Measurements from ENCODE around the gene CDR2L. TPM values are rescaled to one million over a fixed set of nuclear protein-coding genes. Genes with fewer than 3 reads are reported as not detected.
"Not testable (repeated sequence)": the region's sequence is repeated elsewhere in the genome, so short reads cannot be mapped to it uniquely, and the experiment has no call there.

Gene CDR2L
- total RNA-seq, 1 donor from 2014 or later, result 20.1 TPM

DNA sequence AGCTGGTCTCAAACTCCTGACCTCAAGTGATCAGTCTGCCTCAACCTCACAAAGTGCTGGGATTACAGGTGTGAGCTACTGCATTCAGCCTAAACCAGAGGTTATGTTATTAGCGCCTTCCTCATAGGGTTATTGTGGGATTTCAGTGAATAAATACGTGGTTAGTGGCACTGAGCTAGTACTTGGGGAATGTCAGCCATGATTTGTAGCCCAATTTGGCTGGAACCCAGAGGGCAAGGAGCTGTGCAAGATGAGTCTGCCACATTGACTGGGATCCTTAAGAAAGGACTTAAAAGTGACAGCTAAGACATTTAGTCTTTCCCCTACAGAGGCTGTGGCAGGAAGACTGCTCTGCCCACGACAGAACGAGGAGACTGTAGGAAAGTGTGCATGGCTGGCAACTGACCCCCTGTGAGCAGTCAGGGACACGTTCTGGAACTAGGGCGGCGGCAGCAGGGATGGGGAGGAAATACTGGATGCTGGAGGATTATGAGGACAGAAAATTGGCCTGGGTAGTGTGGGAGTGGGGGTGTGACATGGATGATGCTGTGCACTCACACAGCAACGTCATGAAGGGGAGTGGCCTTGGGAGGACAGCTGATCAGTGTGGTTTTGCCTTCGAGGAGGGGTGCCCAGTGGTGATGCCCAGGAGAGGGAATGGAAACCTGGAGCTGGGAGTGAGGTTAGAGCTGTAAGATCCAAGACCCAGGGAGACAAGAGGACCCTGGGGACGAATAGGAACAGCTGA is 44.7 kb downstream of the CDR2L start:
- intact Hi-C loops (cut with DNase I), result loop anchor here (2.0 to 5.0 kb wide), 2 partner anchors 19 to 70 kb away; partner anchors contain the start of gene MRPL58

GRCh38 chr17:75032720-75033280 is 45.4 kb downstream of the CDR2L start:
- intact Hi-C loops (cut with DNase I), result loop anchor here (2.0 to 5.0 kb wide), 2 partner anchors 20 to 70 kb away; partner anchors contain the start of gene MRPL58
- no peak for DNase-seq (ENCODE audit: low spot score)

More for the DNA sequence above, 44.7 kb downstream of the CDR2L start:
- DNase-seq (ENCODE audit: low spot score), result peak; percentile 79

DNA sequence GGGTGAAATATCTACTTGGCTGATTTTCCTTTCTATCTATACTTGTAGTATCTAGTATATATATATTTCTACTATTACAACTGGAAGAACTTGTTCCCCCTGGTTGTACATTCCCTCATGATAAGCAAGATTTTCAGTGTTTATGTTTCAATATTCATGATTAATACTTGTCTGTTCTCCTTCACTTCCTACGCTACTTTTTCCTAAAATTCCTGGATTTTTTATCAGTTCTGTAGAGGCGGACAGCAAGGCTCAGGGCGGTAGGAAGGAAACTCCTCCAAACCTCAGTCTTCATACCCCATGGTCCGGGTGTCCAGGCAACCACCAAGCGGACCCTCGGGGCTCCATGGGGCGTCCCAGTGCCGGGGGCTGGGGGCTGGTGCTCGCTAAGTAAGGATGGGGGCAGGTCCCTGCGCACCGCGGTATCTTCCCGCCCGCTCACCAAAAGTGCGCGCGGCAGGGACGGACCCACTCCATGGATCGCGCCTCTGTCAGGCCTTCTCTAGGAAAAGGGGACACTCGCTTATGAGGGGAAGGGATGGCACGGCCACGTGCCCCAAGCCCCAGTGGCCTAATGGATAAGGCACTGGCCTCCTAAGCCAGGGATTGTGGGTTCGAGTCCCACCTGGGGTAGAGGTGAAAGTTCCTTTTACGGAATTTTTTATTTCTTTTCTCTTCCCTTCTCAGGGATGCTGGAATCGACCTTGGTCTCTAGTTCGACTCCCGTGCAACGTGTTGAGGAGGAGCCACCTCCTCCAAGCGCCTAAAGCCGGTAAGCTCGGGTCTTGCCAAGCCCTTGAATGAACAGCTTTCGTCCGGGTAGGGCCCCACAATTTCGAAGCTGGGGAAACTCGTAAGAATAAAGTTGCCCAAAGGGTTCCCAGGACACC is 46.2 kb downstream of the CDR2L start:
- intact Hi-C loops (cut with DNase I), result loop anchor here (2.0 to 5.0 kb wide), 3 partner anchors 21 to 71 kb away; partner anchors contain the start of gene MRPL58
- DNase-seq (ENCODE audit: low spot score), result peak; percentile 91

- DNase-seq (ENCODE audit: low spot score), result peak; percentile 88
- intact Hi-C loops (cut with DNase I), result loop anchor here (2.0 to 5.0 kb wide), 2 partner anchors 46 to 72 kb away; no protein-coding TSS in a partner anchor
Observed at GRCh38 chr17:75034236-75034908, 46.9 kb downstream of the CDR2L start.

GRCh38 chr17:75036643-75037268 is 49.3 kb downstream of the CDR2L start:
- DNase-seq (ENCODE audit: low spot score), result peak; percentile 93
- intact Hi-C loops (cut with DNase I), result no loop called here

GRCh38 chr17:75039238-75039637 is 51.8 kb downstream of the CDR2L start:
- intact Hi-C loops (cut with DNase I), result no loop called here
- no peak for DNase-seq (ENCODE audit: low spot score)

DNA sequence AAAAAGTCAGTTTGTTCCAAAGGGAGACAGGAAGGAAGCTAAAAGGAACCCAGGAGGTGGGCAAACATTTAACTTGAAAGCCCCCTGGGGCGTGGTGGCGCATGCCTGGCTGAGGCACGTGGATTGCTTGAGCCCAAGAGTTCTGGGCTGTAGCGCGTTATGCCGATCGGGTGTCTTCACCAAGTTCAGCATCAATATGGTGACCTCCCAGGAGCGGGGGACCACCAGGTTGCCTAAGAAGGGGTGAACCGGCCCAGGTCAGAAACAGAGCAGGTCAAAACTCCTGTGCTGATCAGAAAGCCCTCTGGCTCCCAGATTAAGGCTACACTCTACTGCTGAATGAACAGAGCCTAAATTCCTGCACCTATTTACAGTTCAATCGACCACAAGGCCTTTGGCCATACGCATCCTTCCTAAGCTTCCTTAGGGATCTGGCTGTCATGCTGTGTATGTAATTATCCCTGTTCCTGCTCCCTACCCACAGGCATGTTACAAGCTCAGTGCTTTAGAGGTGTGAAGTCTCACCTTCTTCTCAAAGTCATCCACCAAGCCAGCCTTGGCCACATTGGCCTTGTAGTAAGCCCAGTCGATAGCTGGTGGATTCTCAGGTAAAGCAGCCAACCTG is 54.3 kb downstream of the CDR2L start:
- no peak for DNase-seq (ENCODE audit: low spot score)
- intact Hi-C loops (cut with DNase I), result no loop called here

DNA sequence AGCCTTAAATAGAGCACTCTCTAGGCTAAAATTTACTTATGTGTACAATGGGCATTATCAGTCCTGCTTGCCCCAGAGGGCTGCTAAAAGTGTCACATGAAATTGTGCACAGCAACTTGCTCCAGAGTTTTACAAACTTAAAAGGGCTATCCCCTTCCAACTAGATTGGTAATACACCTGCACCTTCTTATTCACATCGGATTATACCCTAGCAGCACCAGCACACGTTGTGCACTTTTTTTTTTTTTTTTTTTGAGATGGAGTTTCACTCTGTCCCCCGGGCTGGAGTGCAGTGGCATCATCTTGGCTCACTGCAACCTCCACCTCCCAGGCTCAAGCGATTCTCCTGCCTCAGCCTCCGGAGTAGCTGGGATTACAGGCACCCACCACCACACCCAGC is 56.4 kb downstream of the CDR2L start:
- intact Hi-C loops (cut with DNase I), result not testable (repeated sequence)
- DNase-seq (ENCODE audit: low spot score), result peak; percentile 9

DNA sequence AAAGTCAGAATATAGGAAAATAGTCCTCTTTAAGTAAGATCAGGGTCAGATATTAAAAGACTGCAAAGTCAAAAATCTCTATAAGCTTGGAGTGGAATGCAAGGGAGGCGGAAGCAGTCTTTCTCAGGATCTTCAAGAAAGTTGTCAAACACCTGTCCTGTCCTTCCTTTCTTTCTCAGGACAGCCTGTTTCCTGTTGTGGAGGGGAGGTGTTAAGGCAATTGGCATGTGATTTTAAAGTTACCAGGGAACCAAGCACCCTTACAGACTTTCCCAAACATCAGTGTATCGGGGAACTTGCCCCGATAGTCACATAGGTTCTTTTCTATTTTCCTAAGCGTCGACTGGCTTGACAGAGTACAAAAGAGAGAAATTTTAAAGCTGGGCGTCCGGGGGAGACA is 57.3 kb downstream of the CDR2L start:
- DNase-seq (ENCODE audit: low spot score), result no peak
- intact Hi-C loops (cut with DNase I), result no loop called here

DNA sequence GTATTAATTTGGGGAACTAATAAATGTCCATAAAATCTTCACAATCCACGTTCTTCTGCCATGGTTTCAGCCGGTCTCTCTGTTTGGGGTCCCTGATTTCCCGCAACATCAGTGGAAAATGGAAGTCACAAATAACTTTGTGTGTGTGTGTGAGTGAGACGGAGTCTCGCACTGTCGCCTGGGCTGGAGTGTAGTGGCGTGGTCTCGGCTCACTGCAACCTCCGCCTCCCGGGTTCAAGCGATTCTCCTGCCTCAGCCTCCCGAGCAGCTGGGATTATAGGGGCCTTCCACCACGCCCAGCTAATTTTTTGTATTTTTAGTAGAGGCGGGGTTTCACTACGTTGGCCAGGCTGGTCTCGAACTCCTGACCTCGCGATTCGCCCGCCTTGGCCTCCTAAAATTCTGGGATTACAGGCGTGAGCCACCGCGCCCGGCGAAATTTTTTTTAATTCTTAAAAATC is 58.5 kb downstream of the CDR2L start:
- DNase-seq (ENCODE audit: low spot score); intact Hi-C loops (cut with DNase I): not testable (repeated sequence)

- peak; percentile 97 for DNase-seq (ENCODE audit: low spot score)
- intact Hi-C loops (cut with DNase I), result no loop called here
Observed at GRCh38 chr17:75046407-75047289, 59.2 kb downstream of the CDR2L start, which contains the start of the genes ATP5PD and KCTD2. Gene ATP5PD, minus strand, starts transcription at chr17:75046969. Its CDS starts 4,319 bp downstream, at chr17:75042650. Gene KCTD2, plus strand, starts transcription at chr17:75047225. Its CDS starts 26 bp downstream, at chr17:75047251.

GRCh38 chr17:75047398-75048098 is 60.1 kb downstream of the CDR2L start:
- intact Hi-C loops (cut with DNase I), result no loop called here
- no peak for DNase-seq (ENCODE audit: low spot score)

- no peak for DNase-seq (ENCODE audit: low spot score)
Observed at GRCh38 chr17:75048249-75048878, 60.9 kb downstream of the CDR2L start.

DNA sequence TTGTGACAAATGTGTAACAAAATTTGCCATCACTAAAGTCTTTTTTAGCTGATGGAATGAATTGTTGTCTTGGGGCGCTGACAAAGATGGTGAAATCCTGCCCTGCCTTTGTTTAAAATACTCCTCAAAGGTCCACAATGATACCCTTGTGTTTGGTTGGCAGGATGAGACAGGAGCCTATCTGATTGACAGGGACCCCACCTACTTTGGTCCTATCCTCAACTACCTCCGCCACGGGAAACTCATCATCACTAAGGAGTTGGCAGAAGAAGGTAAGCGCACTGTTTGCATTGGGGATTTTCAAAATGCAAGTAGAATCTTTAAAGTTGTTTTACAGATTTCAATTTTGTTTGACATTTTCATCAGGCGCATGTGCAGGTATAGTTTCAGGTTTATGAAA is 61.6 kb downstream of the CDR2L start:
- intact Hi-C loops (cut with DNase I), result no loop called here

More at GRCh38 chr17:75048249-75048878, 60.9 kb downstream of the CDR2L start:
- intact Hi-C loops (cut with DNase I), result no loop called here

GRCh38 chr17:75049706-75050105 is 62.3 kb downstream of the CDR2L start:
- intact Hi-C loops (cut with DNase I), result no loop called here
- no peak for DNase-seq (ENCODE audit: low spot score)

More for the DNA sequence above, 61.6 kb downstream of the CDR2L start:
- no peak for DNase-seq (ENCODE audit: low spot score)

GRCh38 chr17:75051941-75052340 is 64.5 kb downstream of the CDR2L start:
- intact Hi-C loops (cut with DNase I), result no loop called here
- no peak for DNase-seq (ENCODE audit: low spot score)
